Breast epithelium (tissue), 3 donors: ENCODE data around the gene TMEM86B.

Experiments
- POLR2A ChIP-seq: fragments of 450-650 bp; IDR thresholded peaks from one replicate; pipeline ENCODE4 v1.6.1; 2016; ENCODE audit warnings: antibody characterized with exemption, mild to moderate bottlenecking, moderate library complexity
- POLR2AphosphoS5 ChIP-seq, 3 donors: sonication (generic); formaldehyde crosslinking; IDR thresholded peaks; one replicate each; pipeline ENCODE4 v1.6.1; 2017; ENCODE audit warnings: antibody characterized with exemption in 3 of 3
- TF ChIP-seq, protein P1 (sequence below), 3 donors: fragments of 450-650 bp; IDR thresholded peaks; one replicate each; pipeline ENCODE4 v1.5.1; 2016 to 2017; ENCODE audit warnings: antibody characterized with exemption in 3 of 3, mild to moderate bottlenecking in 3 of 3, moderate library complexity in 3 of 3

DNA sequence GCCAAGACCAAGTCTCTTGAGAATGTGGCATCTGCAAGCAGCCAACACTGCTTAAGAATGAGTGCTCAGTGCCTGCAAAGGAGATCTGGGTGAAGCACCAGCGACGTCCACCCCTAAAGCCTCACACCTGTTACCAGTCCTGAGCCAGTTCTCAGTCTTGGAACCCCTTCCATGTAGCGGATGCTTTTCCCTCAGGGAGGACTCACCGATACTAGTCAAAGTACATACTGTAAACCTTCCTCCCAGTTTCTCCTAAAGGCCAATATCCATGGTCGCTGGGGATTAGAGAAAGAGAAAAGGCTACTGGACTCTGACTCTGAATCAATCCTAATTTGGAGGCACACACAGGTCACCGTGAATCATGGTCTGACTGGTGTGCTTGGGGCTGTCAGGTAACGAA lies 15.0 kb downstream of the TMEM86B start:
- TF ChIP-seq, protein P1, sequence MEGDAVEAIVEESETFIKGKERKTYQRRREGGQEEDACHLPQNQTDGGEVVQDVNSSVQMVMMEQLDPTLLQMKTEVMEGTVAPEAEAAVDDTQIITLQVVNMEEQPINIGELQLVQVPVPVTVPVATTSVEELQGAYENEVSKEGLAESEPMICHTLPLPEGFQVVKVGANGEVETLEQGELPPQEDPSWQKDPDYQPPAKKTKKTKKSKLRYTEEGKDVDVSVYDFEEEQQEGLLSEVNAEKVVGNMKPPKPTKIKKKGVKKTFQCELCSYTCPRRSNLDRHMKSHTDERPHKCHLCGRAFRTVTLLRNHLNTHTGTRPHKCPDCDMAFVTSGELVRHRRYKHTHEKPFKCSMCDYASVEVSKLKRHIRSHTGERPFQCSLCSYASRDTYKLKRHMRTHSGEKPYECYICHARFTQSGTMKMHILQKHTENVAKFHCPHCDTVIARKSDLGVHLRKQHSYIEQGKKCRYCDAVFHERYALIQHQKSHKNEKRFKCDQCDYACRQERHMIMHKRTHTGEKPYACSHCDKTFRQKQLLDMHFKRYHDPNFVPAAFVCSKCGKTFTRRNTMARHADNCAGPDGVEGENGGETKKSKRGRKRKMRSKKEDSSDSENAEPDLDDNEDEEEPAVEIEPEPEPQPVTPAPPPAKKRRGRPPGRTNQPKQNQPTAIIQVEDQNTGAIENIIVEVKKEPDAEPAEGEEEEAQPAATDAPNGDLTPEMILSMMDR (IDR thresholded peaks at IDR 0.05), result no peak
- TF ChIP-seq POLR2AphosphoS5 (IDR thresholded peaks at IDR 0.05) (no peak), POLR2A (no peak)
